Esophagus squamous epithelium (tissue), 4 donors: ENCODE data around the gene SLC25A22.

ENCODE experiments used
- CTCF ChIP-seq, 6 experiments: fragments of 450-650 bp in 4 of 6; fragments of 200-600 bp in 2 of 6; sonication (generic) in 2 of 6; IDR thresholded peaks; one replicate each; pipeline ENCODE4 v1.5.1; 2016 to 2019; ENCODE audit warnings: antibody characterized with exemption in 6 of 6, mild to moderate bottlenecking in 4 of 6, moderate library complexity in 4 of 6
- POLR2A ChIP-seq, 4 donors: fragments of 450-650 bp; IDR thresholded peaks; one replicate each; pipeline ENCODE4 v1.6.1; 2017; ENCODE audit warnings: antibody characterized with exemption in 4 of 4, mild to moderate bottlenecking in 4 of 4, moderate library complexity in 3 of 4

- TF ChIP-seq CTCF (IDR thresholded peaks at IDR 0.05) (no peak), POLR2A (IDR thresholded peaks at IDR 0.05) (no peak)
Observed at GRCh38 chr11:845872-846495, 47.9 kb upstream of the SLC25A22 start.
